Measurements from ENCODE around the gene RNU6-7. TPM values are rescaled to one million over a fixed set of nuclear protein-coding genes. Genes with fewer than 3 reads are reported as not detected.

The RNU6-7 gene
- total and polyA plus RNA-seq, 2 donors (not counting 3 experiments of a cell fraction or from before 2014, with no cell fraction given): not detected

DNA sequence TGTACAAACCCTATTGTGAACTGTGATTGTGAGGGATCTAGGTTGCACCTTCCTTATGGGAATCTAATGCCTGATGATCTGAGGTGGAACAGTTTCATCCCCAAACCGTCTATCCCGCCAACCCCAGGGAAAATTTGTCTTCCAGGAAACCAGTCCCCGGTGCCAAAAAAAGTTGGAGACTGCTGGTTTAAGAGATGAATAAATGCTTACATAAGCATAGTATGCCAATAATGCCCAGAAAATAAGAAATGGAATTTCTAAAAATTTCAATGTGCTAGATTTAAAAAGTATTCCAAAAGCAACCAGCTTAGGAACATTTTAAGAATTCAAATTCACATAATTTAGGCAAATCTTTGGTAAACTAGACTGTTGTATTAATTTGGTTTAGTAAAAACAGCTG, 6.6 kb downstream of the RNU6-7 start:
- dilution Hi-C loops (cut with MboI; ENCODE audit: extremely low pct_ligation_motif_present, low sequenced_read_pairs): no loop called here
- intact Hi-C loops (cut with micrococcal nuclease): no loop called here
- Histone ChIP-seq H3K27me3 (ENCODE audit: control insufficient read depth in 2 of 2, insufficient read depth in 2 of 2, low read length in 2 of 2) (peaks cover 10 to 20% of the 10 kb centered on the region in 2 experiments), H3K27ac (ENCODE audit: insufficient read depth, low read depth, low read length) (no peak overlapping the region), H3K4me1 (ENCODE audit: control insufficient read depth, extremely low read depth, insufficient read depth, low read length) (peaks cover 3% of the 10 kb centered on the region), H3K9ac (replicated peaks; ENCODE audit: extremely low read depth, insufficient read depth, low read length) (no peak overlapping the region), H3K4me2 (ENCODE audit: insufficient read depth, low read length) (no peak overlapping the region), H3K79me2 (ENCODE audit: control insufficient read depth, insufficient read depth, low read length) (no peaks in the 10 kb centered on the region), H3K36me3 (ENCODE audit: control insufficient read depth in 2 of 2, extremely low read depth in 1 of 2, insufficient read depth in 2 of 2, low read length in 2 of 2) (no peaks in the 10 kb centered on the region), H3K9me3 (replicated peaks; ENCODE audit: control insufficient read depth, insufficient read depth, low read length) (no peaks in the 10 kb centered on the region), H3K4me3 (replicated peaks in 1 of 3; ENCODE audit: insufficient read depth in 1 of 3, low read depth in 1 of 3, low read length in 3 of 3) (no peak overlapping the region), H2AFZ (ENCODE audit: low read depth, low read length) (no peak overlapping the region), H3K9me1 (replicated peaks; ENCODE audit: control insufficient read depth, extremely low read depth, insufficient read depth, low read length) (no peaks in the 10 kb centered on the region), H4K20me1 (replicated peaks; ENCODE audit: control insufficient read depth, extremely low read depth, insufficient read depth, low read length) (no peaks in the 10 kb centered on the region)
- no TSS peak for BruUV-seq (replicated peaks)
- TF ChIP-seq, protein P1, sequence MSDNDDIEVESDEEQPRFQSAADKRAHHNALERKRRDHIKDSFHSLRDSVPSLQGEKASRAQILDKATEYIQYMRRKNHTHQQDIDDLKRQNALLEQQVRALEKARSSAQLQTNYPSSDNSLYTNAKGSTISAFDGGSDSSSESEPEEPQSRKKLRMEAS (IDR thresholded peaks at IDR 0.05; ENCODE audit: insufficient read depth, insufficient read length): no peak
- TF ChIP-seq MYC (IDR thresholded peaks at IDR 0.05; ENCODE audit: low read depth, low read length) (no peak), EZH2 (IDR thresholded peaks at IDR 0.05; ENCODE audit: borderline replicate concordance, low read depth, low read length, severe bottlenecking) (no peak), POLR2AphosphoS5 (IDR thresholded peaks at IDR 0.05; ENCODE audit: insufficient read depth, low read depth, low read length) (no peak), JUN (IDR thresholded peaks at IDR 0.05; ENCODE audit: borderline replicate concordance, insufficient read depth, insufficient read length, low read depth) (no peak), FOS (IDR thresholded peaks at IDR 0.05; ENCODE audit: borderline replicate concordance, insufficient read depth, low read length) (no peak), GATA2 (IDR thresholded peaks at IDR 0.05; ENCODE audit: insufficient read depth, insufficient read length, low read depth, low read length) (no peak)
- CTCF ChIA-PET: interaction anchor here (0.6 to 2.6 kb wide), 3 partner anchors 17 to 644 kb away, joined by 3 to 6 read pairs (median 3); no protein-coding TSS in a partner anchor
- DNase-seq (ENCODE audit: low read depth, low spot score): no peak
- no peak for FAIRE-seq
- POLR2A ChIA-PET: no interaction called here

DNA sequence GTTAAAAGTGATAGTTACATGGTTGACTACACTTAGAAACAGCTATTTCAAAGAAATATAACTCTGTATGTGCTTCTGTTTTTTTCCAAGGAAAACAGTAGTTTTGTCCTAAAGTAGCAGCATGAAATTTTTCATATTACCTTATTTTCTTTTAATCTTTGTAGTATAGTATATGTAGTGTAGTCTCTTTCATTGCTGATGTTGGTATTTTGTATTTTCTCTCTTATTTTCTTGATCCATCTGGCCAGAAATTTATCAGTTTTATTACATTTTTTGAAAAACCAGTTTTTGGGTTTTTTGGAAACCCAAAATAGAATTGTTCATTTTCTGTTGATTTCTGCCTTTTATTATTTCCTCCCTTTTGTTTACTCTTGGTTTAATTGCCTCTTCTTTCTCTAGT, 7.6 kb downstream of the RNU6-7 start:
- POLR2A ChIA-PET: no interaction called here
- H3K9ac ChIP-seq (replicated peaks; ENCODE audit: extremely low read depth, insufficient read depth, low read length): no peak overlapping the region
- H3K27me3 ChIP-seq (ENCODE audit: control insufficient read depth in 2 of 2, insufficient read depth in 2 of 2, low read length in 2 of 2): peaks cover 10 to 20% of the 10 kb centered on the region in 2 experiments
- TF ChIP-seq, protein P1 (IDR thresholded peaks at IDR 0.05; ENCODE audit: insufficient read depth, insufficient read length): no peak
- no peak for TF ChIP-seq EZH2 (IDR thresholded peaks at IDR 0.05; ENCODE audit: borderline replicate concordance, low read depth, low read length, severe bottlenecking)
- no peak for TF ChIP-seq JUN (IDR thresholded peaks at IDR 0.05; ENCODE audit: borderline replicate concordance, insufficient read depth, insufficient read length, low read depth)
- no peak for TF ChIP-seq POLR2A (IDR thresholded peaks at IDR 0.05; ENCODE audit: low read depth, low read length)
- TF ChIP-seq MYC (IDR thresholded peaks at IDR 0.05; ENCODE audit: low read depth, low read length): no peak
- no peak for TF ChIP-seq FOS (IDR thresholded peaks at IDR 0.05; ENCODE audit: borderline replicate concordance, insufficient read depth, low read length)
- no peak for TF ChIP-seq GATA2 (IDR thresholded peaks at IDR 0.05; ENCODE audit: insufficient read depth, insufficient read length, low read depth, low read length)
- TF ChIP-seq, protein P2, sequence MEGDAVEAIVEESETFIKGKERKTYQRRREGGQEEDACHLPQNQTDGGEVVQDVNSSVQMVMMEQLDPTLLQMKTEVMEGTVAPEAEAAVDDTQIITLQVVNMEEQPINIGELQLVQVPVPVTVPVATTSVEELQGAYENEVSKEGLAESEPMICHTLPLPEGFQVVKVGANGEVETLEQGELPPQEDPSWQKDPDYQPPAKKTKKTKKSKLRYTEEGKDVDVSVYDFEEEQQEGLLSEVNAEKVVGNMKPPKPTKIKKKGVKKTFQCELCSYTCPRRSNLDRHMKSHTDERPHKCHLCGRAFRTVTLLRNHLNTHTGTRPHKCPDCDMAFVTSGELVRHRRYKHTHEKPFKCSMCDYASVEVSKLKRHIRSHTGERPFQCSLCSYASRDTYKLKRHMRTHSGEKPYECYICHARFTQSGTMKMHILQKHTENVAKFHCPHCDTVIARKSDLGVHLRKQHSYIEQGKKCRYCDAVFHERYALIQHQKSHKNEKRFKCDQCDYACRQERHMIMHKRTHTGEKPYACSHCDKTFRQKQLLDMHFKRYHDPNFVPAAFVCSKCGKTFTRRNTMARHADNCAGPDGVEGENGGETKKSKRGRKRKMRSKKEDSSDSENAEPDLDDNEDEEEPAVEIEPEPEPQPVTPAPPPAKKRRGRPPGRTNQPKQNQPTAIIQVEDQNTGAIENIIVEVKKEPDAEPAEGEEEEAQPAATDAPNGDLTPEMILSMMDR (IDR thresholded peaks at IDR 0.05; ENCODE audit: extremely low read depth in 1 of 2, insufficient read depth in 1 of 2, low read depth in 1 of 2, low read length in 2 of 2): no peak
- TF ChIP-seq POLR2AphosphoS5 (IDR thresholded peaks at IDR 0.05; ENCODE audit: insufficient read depth, low read depth, low read length): no peak
- no peaks in the 10 kb centered on the region for H3K4me1 ChIP-seq (ENCODE audit: control insufficient read depth, extremely low read depth, insufficient read depth, low read length)
- H3K9me1 ChIP-seq (replicated peaks; ENCODE audit: control insufficient read depth, extremely low read depth, insufficient read depth, low read length): no peaks in the 10 kb centered on the region
- no peaks in the 10 kb centered on the region for H4K20me1 ChIP-seq (replicated peaks; ENCODE audit: control insufficient read depth, extremely low read depth, insufficient read depth, low read length)
- H2AFZ ChIP-seq (ENCODE audit: low read depth, low read length): no peak overlapping the region
- H3K27ac ChIP-seq (ENCODE audit: insufficient read depth, low read depth, low read length): no peak overlapping the region
- H3K36me3 ChIP-seq (ENCODE audit: control insufficient read depth in 2 of 2, extremely low read depth in 1 of 2, insufficient read depth in 2 of 2, low read length in 2 of 2): no peaks in the 10 kb centered on the region
- H3K4me2 ChIP-seq (ENCODE audit: insufficient read depth, low read length): no peak overlapping the region
- H3K4me3 ChIP-seq (replicated peaks in 1 of 3; ENCODE audit: insufficient read depth in 1 of 3, low read depth in 1 of 3, low read length in 3 of 3): no peak overlapping the region
- H3K79me2 ChIP-seq (ENCODE audit: control insufficient read depth, insufficient read depth, low read length): no peaks in the 10 kb centered on the region
- BruUV-seq (replicated peaks): no TSS peak
- intact Hi-C loops (cut with micrococcal nuclease): no loop called here
- H3K9me3 ChIP-seq (replicated peaks; ENCODE audit: control insufficient read depth, insufficient read depth, low read length): no peaks in the 10 kb centered on the region
- dilution Hi-C loops (cut with MboI; ENCODE audit: extremely low pct_ligation_motif_present, low sequenced_read_pairs): no loop called here
- FAIRE-seq: no peak
- DNase-seq (ENCODE audit: low read depth, low spot score): no peak
- CTCF ChIA-PET: interaction anchor here (2.6 kb wide), 2 partner anchors 16 to 42 kb away, joined by 6 to 7 read pairs; no protein-coding TSS in a partner anchor

Measured in endothelial cell of umbilical vein (primary cell).